Osteoblast (primary cell): ENCODE data around the gene LRRC56. TPM values are rescaled to one million over a fixed set of nuclear protein-coding genes. Genes with fewer than 3 reads are reported as not detected.
A peak's percentile ranks its signal among the peaks of the same experiment; 100 is the strongest.

ENCODE experiments used
- DNase-seq: peaks from one replicate; pipeline ENCODE4 v3.0.0; 2011; ENCODE audit warnings: low spot score, mixed read lengths; ENCODE audit not compliant: insufficient read length; ENCODE audit errors: missing footprints
- H2AFZ ChIP-seq: 2 replicates; pipeline ENCODE4 v1.6.0; 2011; ENCODE audit warnings: mild to moderate bottlenecking, low read length
- H3K27ac ChIP-seq: 2 replicates; pipeline ENCODE4 v1.5.1; 2011; ENCODE audit warnings: mild to moderate bottlenecking, low read depth, low read length, moderate library complexity
- H3K27me3 ChIP-seq: 2 replicates; pipeline ENCODE4 v1.6.0; 2012; ENCODE audit warnings: mild to moderate bottlenecking, control low read depth, inconsistent platforms, low read length, moderate library complexity; ENCODE audit not compliant: insufficient read depth
- H3K36me3 ChIP-seq: 2 replicates; pipeline ENCODE4 v1.5.1; 2011; ENCODE audit warnings: mild to moderate bottlenecking, low read length, control low read depth, moderate library complexity; ENCODE audit not compliant: insufficient read depth
- H3K4me1 ChIP-seq: 2 replicates; pipeline ENCODE4 v1.5.1; 2011; ENCODE audit warnings: mild to moderate bottlenecking, low read length, control low read depth, moderate library complexity; ENCODE audit not compliant: insufficient read depth
- H3K4me2 ChIP-seq: 2 replicates; pipeline ENCODE4 v1.6.0; 2011; ENCODE audit warnings: mild to moderate bottlenecking, low read length; ENCODE audit not compliant: insufficient read depth
- H3K4me3 ChIP-seq: fragments of 200-600 bp; sonication (generic); 3 replicates; pipeline ENCODE4 v1.5.1; 2012; ENCODE audit warnings: mild to moderate bottlenecking, low read length, inconsistent platforms; ENCODE audit not compliant: insufficient read depth
- H3K79me2 ChIP-seq: 2 replicates; pipeline ENCODE4 v1.6.0; 2012; ENCODE audit warnings: mild to moderate bottlenecking, low read length, control low read depth, inconsistent platforms; ENCODE audit not compliant: insufficient read depth
- H3K9me3 ChIP-seq: 2 replicates; pipeline ENCODE4 v1.5.1; 2011; ENCODE audit warnings: low read depth, low read length, control low read depth
- H4K20me1 ChIP-seq: 2 replicates; pipeline ENCODE4 v1.6.0; 2012; ENCODE audit warnings: mild to moderate bottlenecking, low read length, control low read depth; ENCODE audit not compliant: insufficient read depth
- CTCF ChIP-seq: IDR thresholded peaks from 2 replicates; pipeline ENCODE4 v1.5.1; 2011; ENCODE audit warnings: mild to moderate bottlenecking, low read depth, low read length, moderate library complexity; ENCODE audit errors: extremely low read depth
- total RNA-seq: library from RNA; depleted of rRNA; stranded (reverse); fragments of >200 nt; gene quantifications from 2 replicates; pipeline ENCODE4 v1.2.3, GENCODE V29; 2012

Gene LRRC56
- total RNA-seq, 1 donor: 1.1 TPM

- peak; percentile 92 for DNase-seq
- no peaks in the 10 kb centered on the region for H3K9me3 ChIP-seq
- H3K79me2 ChIP-seq: peaks cover 52% of the 10 kb centered on the region
- peaks cover 6% of the 10 kb centered on the region for H3K27me3 ChIP-seq
- H3K4me3 ChIP-seq: peak overlapping the region; percentile 98
- no peak for TF ChIP-seq CTCF
- H2AFZ ChIP-seq: peak overlapping the region; percentile 15
- H3K4me1 ChIP-seq: peaks cover 12% of the 10 kb centered on the region
- H3K4me2 ChIP-seq: peak overlapping the region; percentile 80
- H3K27ac ChIP-seq: peak overlapping the region; percentile 75
- H3K36me3 ChIP-seq: no peaks in the 10 kb centered on the region
- H4K20me1 ChIP-seq: peaks cover 49% of the 10 kb centered on the region
These were observed 39.7 kb downstream of the LRRC56 start for GRCh38 chr11:576811-577610.

GRCh38 chr11:577611-577894 is 40.2 kb downstream of the LRRC56 start:
- H4K20me1 ChIP-seq: peaks cover 51% of the 10 kb centered on the region
- H3K4me2 ChIP-seq: peak overlapping the region; percentile 80
- peaks cover 6% of the 10 kb centered on the region for H3K27me3 ChIP-seq
- H3K79me2 ChIP-seq: peaks cover 57% of the 10 kb centered on the region
- TF ChIP-seq CTCF: no peak
- no peak for DNase-seq
- peaks cover 12% of the 10 kb centered on the region for H3K4me1 ChIP-seq
- no peaks in the 10 kb centered on the region for H3K9me3 ChIP-seq
- H3K4me3 ChIP-seq: peak overlapping the region; percentile 98
- no peak overlapping the region for H2AFZ ChIP-seq
- peak overlapping the region; percentile 75 for H3K27ac ChIP-seq
- H3K36me3 ChIP-seq: no peaks in the 10 kb centered on the region

GRCh38 chr11:578276-579035 is 41.1 kb downstream of the LRRC56 start:
- H3K36me3 ChIP-seq: peaks cover 4% of the 10 kb centered on the region
- H3K4me3 ChIP-seq: peak overlapping the region; percentile 98
- H3K4me2 ChIP-seq: peak overlapping the region; percentile 80
- peaks cover 52% of the 10 kb centered on the region for H4K20me1 ChIP-seq
- H3K79me2 ChIP-seq: peaks cover 65% of the 10 kb centered on the region
- no peak for TF ChIP-seq CTCF
- H3K27ac ChIP-seq: peak overlapping the region; percentile 75
- peaks cover 6% of the 10 kb centered on the region for H3K27me3 ChIP-seq
- peaks cover 12% of the 10 kb centered on the region for H3K4me1 ChIP-seq
- H3K9me3 ChIP-seq: no peaks in the 10 kb centered on the region
- H2AFZ ChIP-seq: no peak overlapping the region
- DNase-seq: no peak
